ENCODE results near the gene UHRF2.
A peak's percentile ranks its signal among the peaks of the same experiment; 100 is the strongest.

Gene UHRF2

DNA sequence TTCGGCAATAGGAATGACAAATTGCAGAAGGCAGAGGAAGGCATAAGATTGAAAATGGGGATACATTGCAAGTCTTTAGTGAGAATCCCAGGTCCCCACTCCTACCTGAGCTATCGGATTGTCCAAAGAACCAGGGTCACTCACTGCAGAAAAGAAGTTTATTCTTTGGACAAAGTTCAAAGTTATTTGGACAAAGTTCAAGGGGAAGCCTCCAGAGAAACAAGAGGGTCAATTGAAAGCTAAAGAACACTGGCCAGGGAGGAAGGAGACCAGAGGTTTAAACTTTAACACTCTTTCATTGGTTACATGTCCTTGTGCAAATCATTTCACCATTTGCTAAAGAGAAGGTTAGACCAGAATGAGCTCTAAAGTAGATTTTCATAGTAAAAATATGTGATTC lies 5.2 kb upstream of the UHRF2 start:
- Histone ChIP-seq H3K9me3 (ENCODE audit: control insufficient read depth in 1 of 2, low read length in 2 of 2) (no peaks in the 10 kb centered on the region), H3K27ac (ENCODE audit: low read depth, low read length) (no peak overlapping the region), H3K27me3 (ENCODE audit: control insufficient read depth in 1 of 2, insufficient read depth in 2 of 2, low read length in 2 of 2) (no peaks in the 10 kb centered on the region), H3K36me3 (ENCODE audit: control insufficient read depth in 1 of 2, insufficient read depth in 2 of 2, low read length in 2 of 2) (no peaks in the 10 kb centered on the region), H3K4me1 (ENCODE audit: control insufficient read depth in 1 of 2, insufficient read depth in 2 of 2, low read length in 2 of 2) (no peaks in the 10 kb centered on the region), H3K9ac (ENCODE audit: low read depth in 1 of 2, low read length in 2 of 2) (no peak overlapping the region), H3K4me3 (ENCODE audit: low read depth in 1 of 2, low read length in 2 of 2) (no peak overlapping the region)

DNA sequence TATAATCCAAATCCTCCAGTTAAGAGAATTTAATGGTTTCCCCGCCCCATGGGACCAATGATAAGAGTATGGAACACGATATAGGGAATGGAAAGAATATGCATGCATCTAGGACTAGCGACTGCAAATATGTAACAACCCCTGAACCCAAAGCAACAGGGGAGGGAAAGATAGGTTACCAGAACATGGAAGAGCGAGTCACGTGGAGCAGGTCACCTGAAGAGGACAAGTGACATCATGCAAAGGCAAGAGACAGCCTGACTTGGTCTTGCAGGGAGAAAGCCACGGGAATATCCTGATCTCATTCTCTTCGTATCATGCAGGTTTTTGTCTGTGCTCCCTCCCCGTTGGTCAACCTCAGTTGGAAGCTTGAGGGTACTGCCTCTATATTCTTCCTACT lies 4.7 kb upstream of the UHRF2 start:
- Histone ChIP-seq H3K27ac (ENCODE audit: low read depth, low read length) (no peak overlapping the region), H3K9me3 (ENCODE audit: control insufficient read depth in 1 of 2, low read length in 2 of 2) (no peaks in the 10 kb centered on the region), H3K4me1 (ENCODE audit: control insufficient read depth in 1 of 2, insufficient read depth in 2 of 2, low read length in 2 of 2) (no peaks in the 10 kb centered on the region), H3K9ac (ENCODE audit: low read depth in 1 of 2, low read length in 2 of 2) (no peak overlapping the region), H3K27me3 (ENCODE audit: control insufficient read depth in 1 of 2, insufficient read depth in 2 of 2, low read length in 2 of 2) (no peaks in the 10 kb centered on the region), H3K36me3 (ENCODE audit: control insufficient read depth in 1 of 2, insufficient read depth in 2 of 2, low read length in 2 of 2) (no peaks in the 10 kb centered on the region), H3K4me3 (ENCODE audit: low read depth in 1 of 2, low read length in 2 of 2) (no peak overlapping the region)

- no peak overlapping the region for H3K9ac ChIP-seq (ENCODE audit: low read depth in 1 of 2, low read length in 2 of 2)
- no peaks in the 10 kb centered on the region for H3K27me3 ChIP-seq (ENCODE audit: control insufficient read depth in 1 of 2, insufficient read depth in 2 of 2, low read length in 2 of 2)
- no peaks in the 10 kb centered on the region for H3K9me3 ChIP-seq (ENCODE audit: control insufficient read depth in 1 of 2, low read length in 2 of 2)
- no peak overlapping the region for H3K4me3 ChIP-seq (ENCODE audit: low read depth in 1 of 2, low read length in 2 of 2)
- H3K4me1 ChIP-seq (ENCODE audit: control insufficient read depth in 1 of 2, insufficient read depth in 2 of 2, low read length in 2 of 2), result peaks cover 5 to 7% of the 10 kb centered on the region in 2 donors
- no peaks in the 10 kb centered on the region for H3K36me3 ChIP-seq (ENCODE audit: control insufficient read depth in 1 of 2, insufficient read depth in 2 of 2, low read length in 2 of 2)
- H3K27ac ChIP-seq (ENCODE audit: low read depth, low read length), result no peak overlapping the region
These were observed 3.2 kb upstream of the UHRF2 start for GRCh38 chr9:6409811-6410210.

DNA sequence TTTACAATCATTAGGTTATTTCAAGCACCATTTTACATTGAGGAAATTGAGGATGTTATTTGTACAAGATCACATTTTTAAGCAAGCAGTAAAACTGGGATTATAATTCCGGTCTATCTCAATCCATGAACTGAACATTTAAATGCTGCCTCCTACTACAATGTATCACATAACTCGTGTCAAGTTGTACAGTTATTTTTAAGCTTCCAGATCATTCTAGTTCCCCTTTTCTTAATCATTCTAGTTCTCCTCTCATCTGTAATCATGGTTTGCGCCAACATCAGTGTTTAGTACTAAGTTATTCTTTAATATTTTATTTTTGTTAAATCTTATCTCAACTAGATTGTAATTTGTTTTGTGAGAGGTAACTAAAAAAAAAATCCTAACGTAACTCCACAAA lies 2.4 kb upstream of the UHRF2 start:
- Histone ChIP-seq H3K27ac (ENCODE audit: low read depth, low read length) (no peak overlapping the region), H3K36me3 (ENCODE audit: control insufficient read depth in 1 of 2, insufficient read depth in 2 of 2, low read length in 2 of 2) (no peaks in the 10 kb centered on the region), H3K4me1 (ENCODE audit: control insufficient read depth in 1 of 2, insufficient read depth in 2 of 2, low read length in 2 of 2) (peaks cover 13 to 14% of the 10 kb centered on the region in 2 donors)

GRCh38 chr9:6413365-6414246 lies 607 bp downstream of the UHRF2 start:
- Histone ChIP-seq H3K9me3 (ENCODE audit: control insufficient read depth in 1 of 2, low read length in 2 of 2) (no peaks in the 10 kb centered on the region), H3K4me1 (ENCODE audit: control insufficient read depth in 1 of 2, insufficient read depth in 2 of 2, low read length in 2 of 2) (peaks cover 22 to 27% of the 10 kb centered on the region in 2 donors), H3K9ac (ENCODE audit: low read depth in 1 of 2, low read length in 2 of 2) (peak overlapping the region; percentile 85 to 92), H3K36me3 (ENCODE audit: control insufficient read depth in 1 of 2, insufficient read depth in 2 of 2, low read length in 2 of 2) (peaks cover 0 to 3% of the 10 kb centered on the region in 2 donors), H3K27ac (ENCODE audit: low read depth, low read length) (peak overlapping the region; percentile 75), H3K4me3 (ENCODE audit: low read depth in 1 of 2, low read length in 2 of 2) (peak overlapping the region; percentile 95), H3K27me3 (ENCODE audit: control insufficient read depth in 1 of 2, insufficient read depth in 2 of 2, low read length in 2 of 2) (no peaks in the 10 kb centered on the region)

More for the DNA sequence above, 2.4 kb upstream of the UHRF2 start:
- no peaks in the 10 kb centered on the region for H3K9me3 ChIP-seq (ENCODE audit: control insufficient read depth in 1 of 2, low read length in 2 of 2)
- H3K9ac ChIP-seq (ENCODE audit: low read depth in 1 of 2, low read length in 2 of 2), result no peak overlapping the region
- H3K27me3 ChIP-seq (ENCODE audit: control insufficient read depth in 1 of 2, insufficient read depth in 2 of 2, low read length in 2 of 2), result no peaks in the 10 kb centered on the region
- no peak overlapping the region for H3K4me3 ChIP-seq (ENCODE audit: low read depth in 1 of 2, low read length in 2 of 2)

- Histone ChIP-seq H3K4me3 (ENCODE audit: low read depth in 1 of 2, low read length in 2 of 2) (peak overlapping the region; percentile 95), H3K4me1 (ENCODE audit: control insufficient read depth in 1 of 2, insufficient read depth in 2 of 2, low read length in 2 of 2) (peaks cover 22 to 32% of the 10 kb centered on the region in 2 donors), H3K9me3 (ENCODE audit: control insufficient read depth in 1 of 2, low read length in 2 of 2) (no peaks in the 10 kb centered on the region), H3K36me3 (ENCODE audit: control insufficient read depth in 1 of 2, insufficient read depth in 2 of 2, low read length in 2 of 2) (peaks cover 0 to 3% of the 10 kb centered on the region in 2 donors), H3K27me3 (ENCODE audit: control insufficient read depth in 1 of 2, insufficient read depth in 2 of 2, low read length in 2 of 2) (no peaks in the 10 kb centered on the region), H3K27ac (ENCODE audit: low read depth, low read length) (no peak overlapping the region), H3K9ac (ENCODE audit: low read depth in 1 of 2, low read length in 2 of 2) (peak overlapping the region; percentile 85 to 92)
These were observed 1.2 kb downstream of the UHRF2 start for GRCh38 chr9:6414247-6414641.

GRCh38 chr9:6415266-6415665 lies 2.3 kb downstream of the UHRF2 start:
- H3K27ac ChIP-seq (ENCODE audit: low read depth, low read length), result no peak overlapping the region
- peaks cover 22 to 32% of the 10 kb centered on the region in 2 donors for H3K4me1 ChIP-seq (ENCODE audit: control insufficient read depth in 1 of 2, insufficient read depth in 2 of 2, low read length in 2 of 2)
- H3K36me3 ChIP-seq (ENCODE audit: control insufficient read depth in 1 of 2, insufficient read depth in 2 of 2, low read length in 2 of 2), result peaks cover 0 to 3% of the 10 kb centered on the region in 2 donors
- no peaks in the 10 kb centered on the region for H3K9me3 ChIP-seq (ENCODE audit: control insufficient read depth in 1 of 2, low read length in 2 of 2)
- peak overlapping the region; percentile 95 for H3K4me3 ChIP-seq (ENCODE audit: low read depth in 1 of 2, low read length in 2 of 2)
- H3K27me3 ChIP-seq (ENCODE audit: control insufficient read depth in 1 of 2, insufficient read depth in 2 of 2, low read length in 2 of 2), result no peaks in the 10 kb centered on the region
- H3K9ac ChIP-seq (ENCODE audit: low read depth in 1 of 2, low read length in 2 of 2), result no peak overlapping the region

- H3K4me3 ChIP-seq (ENCODE audit: low read depth in 1 of 2, low read length in 2 of 2), result no peak overlapping the region
- H3K27me3 ChIP-seq (ENCODE audit: control insufficient read depth in 1 of 2, insufficient read depth in 2 of 2, low read length in 2 of 2), result no peaks in the 10 kb centered on the region
- H3K27ac ChIP-seq (ENCODE audit: low read depth, low read length), result no peak overlapping the region
- H3K36me3 ChIP-seq (ENCODE audit: control insufficient read depth in 1 of 2, insufficient read depth in 2 of 2, low read length in 2 of 2), result peaks cover under 1 to 3% of the 10 kb centered on the region in 2 donors
- H3K9ac ChIP-seq (ENCODE audit: low read depth in 1 of 2, low read length in 2 of 2), result no peak overlapping the region
- H3K9me3 ChIP-seq (ENCODE audit: control insufficient read depth in 1 of 2, low read length in 2 of 2), result no peaks in the 10 kb centered on the region
- peaks cover 22 to 32% of the 10 kb centered on the region in 2 donors for H3K4me1 ChIP-seq (ENCODE audit: control insufficient read depth in 1 of 2, insufficient read depth in 2 of 2, low read length in 2 of 2)
These were observed 4.2 kb downstream of the UHRF2 start for GRCh38 chr9:6417186-6417585.

GRCh38 chr9:6418764-6419163 lies 5.8 kb downstream of the UHRF2 start:
- peaks cover 22 to 32% of the 10 kb centered on the region in 2 donors for H3K4me1 ChIP-seq (ENCODE audit: control insufficient read depth in 1 of 2, insufficient read depth in 2 of 2, low read length in 2 of 2)
- H3K4me3 ChIP-seq (ENCODE audit: low read depth in 1 of 2, low read length in 2 of 2), result no peak overlapping the region
- H3K27me3 ChIP-seq (ENCODE audit: control insufficient read depth in 1 of 2, insufficient read depth in 2 of 2, low read length in 2 of 2), result no peaks in the 10 kb centered on the region
- no peak overlapping the region for H3K27ac ChIP-seq (ENCODE audit: low read depth, low read length)
- H3K9ac ChIP-seq (ENCODE audit: low read depth in 1 of 2, low read length in 2 of 2), result no peak overlapping the region
- H3K9me3 ChIP-seq (ENCODE audit: control insufficient read depth in 1 of 2, low read length in 2 of 2), result no peaks in the 10 kb centered on the region
- peaks cover 3% of the 10 kb centered on the region in 2 donors for H3K36me3 ChIP-seq (ENCODE audit: control insufficient read depth in 1 of 2, insufficient read depth in 2 of 2, low read length in 2 of 2)

DNA sequence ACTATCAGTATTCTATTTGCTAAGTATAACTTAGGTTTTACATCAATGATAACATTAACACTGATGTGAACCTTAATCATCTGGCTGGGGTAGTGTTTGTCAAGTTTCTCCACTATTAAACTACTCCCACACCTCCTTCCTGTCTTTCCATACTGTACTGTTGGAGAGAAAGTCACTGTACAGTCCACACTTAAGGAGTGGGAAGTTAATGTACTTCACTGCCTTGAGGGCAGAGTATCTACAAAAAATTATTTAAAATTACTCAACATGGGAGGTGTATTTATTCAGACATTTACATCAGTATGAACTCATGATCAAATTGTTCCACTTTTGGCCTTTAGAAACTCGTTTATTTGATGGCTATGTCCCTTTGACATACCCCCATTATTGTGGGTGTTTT lies 11.9 kb downstream of the UHRF2 start:
- Histone ChIP-seq H3K36me3 (ENCODE audit: control insufficient read depth in 1 of 2, insufficient read depth in 2 of 2, low read length in 2 of 2) (peaks cover 3% of the 10 kb centered on the region in 2 donors), H3K9ac (ENCODE audit: low read depth in 1 of 2, low read length in 2 of 2) (no peak overlapping the region), H3K4me1 (ENCODE audit: control insufficient read depth in 1 of 2, insufficient read depth in 2 of 2, low read length in 2 of 2) (peaks cover 0 to 3% of the 10 kb centered on the region in 2 donors), H3K27ac (ENCODE audit: low read depth, low read length) (no peak overlapping the region), H3K9me3 (ENCODE audit: control insufficient read depth in 1 of 2, low read length in 2 of 2) (no peaks in the 10 kb centered on the region), H3K27me3 (ENCODE audit: control insufficient read depth in 1 of 2, insufficient read depth in 2 of 2, low read length in 2 of 2) (no peaks in the 10 kb centered on the region), H3K4me3 (ENCODE audit: low read depth in 1 of 2, low read length in 2 of 2) (no peak overlapping the region)

Measured in duodenal mucosa (tissue), 2 donors.